GM19043 (cell line): ENCODE measurements around the gene RNASEH2A.
"Not testable (repeated sequence)": the region's sequence is repeated elsewhere in the genome, so short reads cannot be mapped to it uniquely, and the experiment has no call there.

Source experiments
- ATAC-seq: cut with Tn5 transposase; IDR thresholded peaks from one replicate; pipeline ENCODE4 v1.9.1; 2021; ENCODE audit warnings: low read depth; ENCODE audit not compliant: unreplicated experiment

RNASEH2A gene

GRCh38 chr19:12825254-12826131 lies 19.1 kb downstream of the RNASEH2A start:
- ATAC-seq, result no peak

- ATAC-seq, result no peak
Measured at GRCh38 chr19:12828494-12828893, 22.1 kb downstream of the RNASEH2A start.

DNA sequence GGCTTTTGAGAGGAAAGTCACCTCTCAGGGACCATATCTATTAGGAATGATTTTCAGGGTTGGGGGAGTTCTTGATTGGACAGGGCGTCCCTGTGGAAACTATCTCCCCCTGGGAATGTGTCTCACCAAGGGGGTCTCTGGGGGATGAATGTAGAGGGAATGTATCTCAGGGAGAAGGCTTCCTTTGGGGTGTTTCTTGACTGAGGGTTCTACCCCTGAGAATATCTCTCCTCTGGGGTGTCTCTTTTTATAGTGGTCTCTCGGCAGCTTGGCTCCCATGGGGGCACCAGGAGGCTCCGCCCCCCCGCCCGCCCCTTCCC lies 27.0 kb downstream of the RNASEH2A start:
- no peak for ATAC-seq

- no peak for ATAC-seq
Measured at GRCh38 chr19:12833738-12834565, 27.6 kb downstream of the RNASEH2A start.

DNA sequence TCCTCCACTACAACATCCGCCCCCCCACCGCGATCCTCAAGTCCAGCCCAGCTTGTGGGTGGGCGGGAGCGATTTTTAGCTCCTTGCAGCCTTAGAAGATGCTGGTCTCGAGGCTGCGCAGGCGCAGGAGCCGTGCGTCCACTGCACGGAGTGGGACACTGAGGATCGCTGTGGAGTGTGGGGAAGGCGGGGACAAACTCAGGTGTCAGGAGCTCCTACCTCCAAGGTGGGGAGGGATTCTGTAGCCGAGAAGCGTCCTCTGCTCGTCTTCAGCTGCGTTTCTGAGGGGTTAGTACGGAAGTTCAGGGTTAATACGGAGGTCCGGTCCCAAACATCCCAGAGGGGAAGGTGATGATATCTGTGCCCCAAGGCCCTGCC lies 28.2 kb downstream of the RNASEH2A start, which contains the start of gene RTBDN:
Gene RTBDN, minus strand, starts transcription at position 14 of the 378 bp plus-strand sequence. CDS start 4,600 bp downstream, outside the sequence.
- no peak for ATAC-seq

- ATAC-seq, result no peak
Measured at GRCh38 chr19:12834976-12835757, 28.8 kb downstream of the RNASEH2A start.

- ATAC-seq, result no peak
Measured at GRCh38 chr19:12836529-12836863, 30.1 kb downstream of the RNASEH2A start.

- no peak for ATAC-seq
Measured at GRCh38 chr19:12837225-12837624, 30.8 kb downstream of the RNASEH2A start.

- ATAC-seq, result no peak
Measured at GRCh38 chr19:12838182-12838885, 31.9 kb downstream of the RNASEH2A start, which contains the start of gene MAST1. Gene MAST1, plus strand, starts transcription at chr19:12838515. Its CDS starts 58 bp downstream, at chr19:12838573.

GRCh38 chr19:12838886-12839756 lies 32.7 kb downstream of the RNASEH2A start:
- ATAC-seq, result no peak

DNA sequence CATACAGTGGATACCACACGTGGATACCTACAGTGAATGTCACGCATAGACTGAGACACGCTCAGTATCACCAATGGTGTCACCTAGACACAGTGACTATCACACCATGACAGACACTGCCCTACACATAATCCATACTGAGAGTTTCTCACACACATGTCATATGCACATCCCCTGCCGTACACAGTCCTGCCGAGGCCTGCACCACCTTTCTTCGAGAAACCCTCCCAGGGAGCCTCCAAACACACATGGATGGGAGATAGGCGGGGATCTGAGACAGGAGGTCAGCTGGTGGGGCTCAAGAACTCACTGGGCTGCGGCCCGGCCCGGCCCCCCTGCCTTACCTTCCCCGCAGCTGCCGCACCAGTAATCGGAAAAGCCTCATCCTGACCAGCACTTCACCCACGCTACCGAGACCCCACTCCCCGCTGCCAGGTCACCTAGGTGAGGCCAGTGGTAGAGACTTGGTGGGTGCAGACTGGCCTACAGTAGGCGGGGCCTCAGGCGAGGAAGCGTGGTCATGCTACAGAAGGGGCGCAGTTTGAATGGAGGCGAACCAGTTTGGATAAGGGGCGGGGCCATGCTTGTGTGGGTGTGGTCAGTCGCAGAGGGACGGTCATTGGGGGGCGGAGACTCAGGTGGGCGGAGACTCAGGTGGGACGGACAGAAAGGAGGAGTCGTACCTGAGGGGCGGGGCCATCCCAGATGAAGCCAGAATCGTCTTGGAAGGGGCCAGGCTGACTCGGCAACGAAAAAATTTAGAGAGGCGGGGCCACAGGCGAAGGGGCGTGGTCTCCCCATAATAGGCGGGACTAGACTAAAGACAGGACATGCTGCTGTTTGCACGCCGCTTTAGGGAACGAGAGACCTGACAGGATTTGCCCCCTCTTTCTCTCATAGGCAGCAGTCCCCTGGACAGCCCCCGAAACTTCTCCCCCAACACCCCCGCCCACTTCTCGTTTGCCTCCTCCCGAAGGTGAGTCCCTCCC lies 34.0 kb downstream of the RNASEH2A start:
- no peak for ATAC-seq

- no peak for ATAC-seq
Measured at GRCh38 chr19:12841094-12841493, 34.7 kb downstream of the RNASEH2A start.

- ATAC-seq, result no peak
Measured at GRCh38 chr19:12842511-12842910, 36.1 kb downstream of the RNASEH2A start.

DNA sequence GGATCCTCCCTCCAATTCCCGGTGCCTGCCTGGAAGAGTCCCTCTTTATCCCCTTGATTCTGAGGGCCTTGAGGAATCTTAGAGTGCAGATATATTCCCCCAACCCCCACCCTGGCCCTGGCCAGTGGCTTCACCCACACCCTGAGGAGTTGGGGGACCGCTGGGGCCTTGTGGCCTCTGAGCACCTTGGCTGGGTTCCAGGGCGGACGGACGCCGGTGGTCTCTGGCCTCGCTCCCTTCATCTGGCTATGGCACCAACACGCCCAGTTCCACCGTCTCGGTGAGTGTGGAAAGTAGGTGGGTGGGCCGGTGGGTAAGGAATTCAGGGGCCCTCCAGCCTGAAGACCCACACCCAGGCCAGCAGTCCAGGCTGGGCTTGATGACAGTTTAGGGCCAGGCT lies 36.9 kb downstream of the RNASEH2A start:
- ATAC-seq, result no peak

DNA sequence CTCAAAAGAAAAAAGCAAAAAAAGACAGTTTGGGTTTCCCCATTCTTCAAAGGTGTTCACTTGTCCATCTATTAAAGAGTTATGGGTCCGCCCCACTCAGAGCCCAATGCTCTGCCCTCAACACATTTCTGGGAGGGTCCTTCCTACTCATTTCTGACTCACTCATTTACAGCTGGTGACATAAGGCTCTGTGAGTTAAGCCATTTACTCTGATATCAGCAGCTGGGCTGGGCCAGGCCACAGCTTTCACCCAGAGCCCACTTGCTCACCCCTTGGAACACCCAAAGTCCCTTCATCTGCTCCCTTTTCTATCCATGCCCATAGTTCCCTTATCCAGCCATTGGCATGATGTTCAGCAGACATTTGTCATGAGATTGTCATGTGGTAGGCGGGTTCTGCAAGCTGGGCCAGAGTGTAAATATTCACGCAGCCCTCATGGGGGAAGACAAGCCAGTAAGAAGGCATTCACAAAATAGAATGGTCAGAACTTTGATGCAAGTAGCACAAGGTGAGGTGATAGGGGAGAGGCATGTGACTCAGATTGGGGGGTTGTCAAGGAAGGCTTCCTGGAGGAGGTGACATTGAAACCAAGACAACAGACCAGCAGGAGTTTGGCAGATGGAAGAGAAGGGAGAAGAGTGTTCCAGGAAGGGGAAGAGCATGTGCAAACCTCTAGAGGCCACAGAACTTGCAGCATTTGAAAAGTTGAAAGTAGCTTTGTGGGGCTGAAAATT lies 37.8 kb downstream of the RNASEH2A start:
- ATAC-seq, result no peak

- ATAC-seq, result not testable (repeated sequence)
Measured at GRCh38 chr19:12846613-12847012, 40.2 kb downstream of the RNASEH2A start.
